H9 (cell line): ENCODE data around the gene CDK6. TPM values are rescaled to one million over a fixed set of nuclear protein-coding genes. Genes with fewer than 3 reads are reported as not detected.

Experiments used
- DNase-seq: peaks from one replicate; pipeline ENCODE4 v3.0.0-alpha.2; 2017
- H2AFZ ChIP-seq: one replicate; pipeline ENCODE4 v1.6.1; 2013; ENCODE audit warnings: mild to moderate bottlenecking, low read length, control low read depth, moderate library complexity
- H2AK5ac ChIP-seq: 2 replicates; pipeline ENCODE4 v1.6.1; 2013; ENCODE audit warnings: low read length, control low read depth, mixed read lengths; ENCODE audit not compliant: insufficient read length
- H2BK120ac ChIP-seq: one replicate; pipeline ENCODE4 v1.6.1; 2013; ENCODE audit warnings: low read depth, mild to moderate bottlenecking, low read length, control low read depth, inconsistent platforms; ENCODE audit not compliant: poor library complexity, severe bottlenecking
- H2BK12ac ChIP-seq: 2 replicates; pipeline ENCODE4 v1.6.1; 2013; ENCODE audit warnings: low read length, control low read depth, mixed read lengths, low read depth; ENCODE audit not compliant: insufficient read length
- H2BK15ac ChIP-seq: 2 replicates; pipeline ENCODE4 v1.6.1; 2013; ENCODE audit warnings: low read depth, low read length, control low read depth
- H2BK20ac ChIP-seq: one replicate; pipeline ENCODE4 v1.6.1; 2013; ENCODE audit warnings: low read depth, mild to moderate bottlenecking, low read length, control low read depth, inconsistent platforms; ENCODE audit not compliant: poor library complexity, severe bottlenecking
- H2BK5ac ChIP-seq: 2 replicates; pipeline ENCODE4 v1.6.1; 2013; ENCODE audit warnings: low read length, control low read depth, mixed read lengths; ENCODE audit not compliant: insufficient read length
- H3K14ac ChIP-seq: 2 replicates; pipeline ENCODE4 v1.6.1; 2013; ENCODE audit warnings: low read length, control low read depth; ENCODE audit not compliant: insufficient read depth
- H3K18ac ChIP-seq: 2 replicates; pipeline ENCODE4 v1.6.1; 2013; ENCODE audit warnings: low read depth, mild to moderate bottlenecking, mixed read lengths, low read length, control low read depth; ENCODE audit not compliant: insufficient read length
- H3K23ac ChIP-seq: 2 replicates; pipeline ENCODE4 v1.6.1; 2013; ENCODE audit warnings: low read length, control low read depth, mixed read lengths, low read depth; ENCODE audit not compliant: insufficient read length
- H3K23me2 ChIP-seq: 2 replicates; pipeline ENCODE4 v1.6.1; 2013; ENCODE audit warnings: low read depth, mild to moderate bottlenecking, mixed read lengths, low read length, control low read depth; ENCODE audit not compliant: insufficient read length, poor library complexity, severe bottlenecking
- H3K27ac ChIP-seq: 2 replicates; pipeline ENCODE4 v1.5.1; 2013; ENCODE audit warnings: low read length, control low read depth, mixed read lengths, low read depth; ENCODE audit not compliant: insufficient read length
- H3K27me3 ChIP-seq: 2 replicates; pipeline ENCODE4 v1.6.1; 2013; ENCODE audit warnings: low read length, control low read depth, inconsistent platforms; ENCODE audit not compliant: insufficient read depth
- H3K4ac ChIP-seq: 2 replicates; pipeline ENCODE4 v1.6.1; 2013; ENCODE audit warnings: low read depth, mild to moderate bottlenecking, control low read depth, inconsistent platforms, low read length, moderate library complexity
- H3K4me1 ChIP-seq: 2 replicates; pipeline ENCODE4 v1.6.1; 2013; ENCODE audit warnings: low read length, control low read depth, inconsistent platforms; ENCODE audit not compliant: insufficient read depth
- H3K4me2 ChIP-seq: 2 replicates; pipeline ENCODE4 v1.6.1; 2013; ENCODE audit warnings: low read length, control low read depth, mixed read lengths; ENCODE audit not compliant: insufficient read length, insufficient read depth
- H3K56ac ChIP-seq: 2 replicates; pipeline ENCODE4 v1.6.1; 2013; ENCODE audit warnings: low read depth, mild to moderate bottlenecking, mixed read lengths, low read length, control low read depth; ENCODE audit not compliant: insufficient read length
- H3K79me1 ChIP-seq: 2 replicates; pipeline ENCODE4 v1.6.1; 2013; ENCODE audit warnings: low read depth, mild to moderate bottlenecking, moderate library complexity, low read length, control low read depth, inconsistent platforms; ENCODE audit not compliant: insufficient read depth, poor library complexity, severe bottlenecking
- H3K79me2 ChIP-seq: 2 replicates; pipeline ENCODE4 v1.6.1; 2013; ENCODE audit warnings: low read length, control low read depth, inconsistent platforms; ENCODE audit not compliant: insufficient read depth
- H3K9ac ChIP-seq: 2 replicates; pipeline ENCODE4 v1.6.1; 2013; ENCODE audit warnings: low read length, control low read depth, mixed read lengths; ENCODE audit not compliant: insufficient read length; ENCODE audit errors: extremely low read depth
- H3K9me3 ChIP-seq: one replicate; pipeline ENCODE4 v1.6.1; 2013; ENCODE audit warnings: low read depth, low read length, inconsistent platforms; ENCODE audit not compliant: control insufficient read depth
- H3T11ph ChIP-seq: one replicate; pipeline ENCODE4 v1.6.1; 2013; ENCODE audit warnings: mild to moderate bottlenecking, low read length, control low read depth, inconsistent platforms
- H4K20me1 ChIP-seq: one replicate; pipeline ENCODE4 v1.6.1; 2013; ENCODE audit not compliant: control insufficient read depth, insufficient read length, insufficient read depth
- H4K5ac ChIP-seq: 2 replicates; pipeline ENCODE4 v1.6.1; 2013; ENCODE audit warnings: low read depth, mild to moderate bottlenecking, mixed read lengths, low read length, control low read depth; ENCODE audit not compliant: insufficient read length
- H4K8ac ChIP-seq: replicated peaks from 2 replicates; pipeline ENCODE4 v1.6.1; 2013; ENCODE audit warnings: low read length, control low read depth, mixed read lengths, low read depth; ENCODE audit not compliant: insufficient read length
- H4K91ac ChIP-seq: 2 replicates; pipeline ENCODE4 v1.6.1; 2013; ENCODE audit warnings: low read depth, mild to moderate bottlenecking, moderate library complexity, mixed read lengths, low read length, control low read depth; ENCODE audit not compliant: insufficient read length
- H3K27ac Mint-ChIP-seq, 3 experiments: 2 replicates in 2 of 3; 3 replicates in 1 of 3; pipeline ENCODE4 v1.8.0; 2020 to 2021; ENCODE audit warnings: mixed read lengths in 3 of 3, mild to moderate bottlenecking in 1 of 3, moderate library complexity in 1 of 3
- H3K27me3 Mint-ChIP-seq: 2 replicates; pipeline ENCODE4 v1.8.0; 2021; ENCODE audit warnings: low read depth, mild to moderate bottlenecking, moderate library complexity, mixed read lengths
- H3K36me3 Mint-ChIP-seq, 3 experiments: 2 replicates in 2 of 3; 3 replicates in 1 of 3; pipeline ENCODE4 v1.8.0; 2020 to 2021; ENCODE audit warnings: low read depth in 3 of 3, mixed read lengths in 3 of 3; ENCODE audit not compliant: insufficient read depth in 1 of 3
- H3K4me1 Mint-ChIP-seq, 2 experiments: 2 replicates each; pipeline ENCODE4 v1.8.0; 2020; ENCODE audit warnings: mixed read lengths in 2 of 2
- H3K4me3 Mint-ChIP-seq, 2 experiments: 2 replicates in 1 of 2; 3 replicates in 1 of 2; pipeline ENCODE4 v1.8.0; 2020 to 2021; ENCODE audit warnings: mild to moderate bottlenecking in 2 of 2, mixed read lengths in 2 of 2, moderate library complexity in 1 of 2
- H3K9me3 Mint-ChIP-seq, 2 experiments: 2 replicates in 1 of 2; 3 replicates in 1 of 2; pipeline ENCODE4 v1.8.0; 2020; ENCODE audit warnings: mild to moderate bottlenecking in 2 of 2, mixed read lengths in 2 of 2, moderate library complexity in 1 of 2
- CTCF ChIP-seq: fragments of 200-600 bp; sonication (generic); conservative IDR thresholded peaks from 3 replicates; pipeline ENCODE4 v1.8.0; 2021; ENCODE audit warnings: antibody characterized with exemption, mild to moderate bottlenecking
- WGBS: extraction: QIAGEN DNeasy Blood & Tissue Kit; methylation state at CpG from one replicate; pipeline ENCODE4 v1.1.7; 2013; ENCODE audit warnings: missing lambda C conversion rate, low lambda C conversion rate, mixed read lengths; ENCODE audit not compliant: insufficient read length; ENCODE audit errors: extremely low coverage; 5-methylcytosine and 5-hydroxymethylcytosine counted together
- total RNA-seq: library from RNA; stranded (reverse); gene quantifications from 2 replicates; pipeline ENCODE4 v1.2.1, GENCODE V29; 2021

The CDK6 gene
- total RNA-seq, 1 experiment from 2014 or later: 30.0 TPM

DNA sequence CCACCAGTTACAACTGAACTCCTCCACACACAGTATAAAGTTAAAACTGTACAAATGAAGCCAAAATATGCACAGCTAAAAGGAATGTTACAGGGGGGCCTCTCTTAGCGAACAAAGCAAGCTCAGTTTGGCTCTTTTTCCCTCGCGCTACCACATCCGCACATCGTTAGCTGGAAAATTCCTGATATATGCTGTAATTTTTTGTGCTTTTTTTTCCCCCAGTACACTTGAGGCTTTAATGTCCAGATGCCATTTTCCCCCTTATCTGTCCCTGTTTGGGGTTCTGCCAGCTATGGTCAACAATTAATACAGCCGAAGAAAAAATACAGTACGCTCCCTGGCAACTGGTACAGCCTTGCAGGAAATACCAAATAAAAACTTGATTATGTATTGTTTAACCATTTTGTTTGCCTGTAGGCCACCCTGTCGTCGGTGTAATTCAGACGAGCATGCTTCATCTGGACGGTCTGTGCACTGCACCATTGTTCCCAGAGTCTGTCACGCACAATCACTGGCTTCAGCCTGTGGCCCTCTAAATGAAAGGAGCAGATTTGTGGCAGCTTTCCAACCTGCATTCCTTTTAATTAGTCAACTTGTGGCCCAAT is 138.0 kb downstream of the CDK6 start:
- H3K79me2 ChIP-seq: no peaks in the 10 kb centered on the region
- no peak overlapping the region for H2BK5ac ChIP-seq
- no peak overlapping the region for H2BK15ac ChIP-seq
- no peak overlapping the region for H4K8ac ChIP-seq
- no peak overlapping the region for H2BK20ac ChIP-seq
- H3K27ac Mint-ChIP-seq: no peak overlapping the region; a peak in 1 of 7 replicates
- H3K9me3 Mint-ChIP-seq: no peaks in the 10 kb centered on the region; a peak in 1 of 5 replicates
- H2AK5ac ChIP-seq: no peak overlapping the region
- no peak overlapping the region for H3K18ac ChIP-seq
- no CpG with 5 or more reads among the region's 12 CpGs for whole genome bisulfite sequencing
- H3K56ac ChIP-seq: no peak overlapping the region
- H3K9me3 ChIP-seq: no peaks in the 10 kb centered on the region
- peaks cover 22 to 24% of the 10 kb centered on the region in 2 experiments for H3K4me1 Mint-ChIP-seq
- H3K36me3 Mint-ChIP-seq: peaks cover 0 to 5% (median 0%) of the 10 kb centered on the region in 3 experiments; a peak in 2 of 7 replicates
- no peak overlapping the region for H4K5ac ChIP-seq
- no peak overlapping the region for H3K9ac ChIP-seq
- H3T11ph ChIP-seq: no peak overlapping the region
- peaks cover 8% of the 10 kb centered on the region for H3K23me2 ChIP-seq
- H3K27me3 ChIP-seq: no peaks in the 10 kb centered on the region
- H3K4me1 ChIP-seq: no peaks in the 10 kb centered on the region
- no peak for DNase-seq
- H4K91ac ChIP-seq: no peak overlapping the region
- no peak overlapping the region for H3K27ac ChIP-seq
- no peak overlapping the region for H2BK120ac ChIP-seq
- no peak overlapping the region for H3K14ac ChIP-seq
- no peak overlapping the region for H3K4me3 Mint-ChIP-seq
- no peak overlapping the region for H3K23ac ChIP-seq
- H2AFZ ChIP-seq: no peak overlapping the region
- H3K4ac ChIP-seq: no peak overlapping the region
- no peak for TF ChIP-seq CTCF
- H4K20me1 ChIP-seq: no peaks in the 10 kb centered on the region
- H3K27me3 Mint-ChIP-seq: no peaks in the 10 kb centered on the region
- H3K4me2 ChIP-seq: no peak overlapping the region
- H2BK12ac ChIP-seq: no peak overlapping the region
- H3K79me1 ChIP-seq: no peaks in the 10 kb centered on the region
